ENCODE measurements around the gene ALK. TPM values are rescaled to one million over a fixed set of nuclear protein-coding genes. Genes with fewer than 3 reads are reported as not detected.
A peak's percentile ranks its signal among the peaks of the same experiment; 100 is the strongest.

Gene ALK
- polyA plus RNA-seq, 2 of the 4 experiments (the other 2 are of a cell fraction), result not detected

DNA sequence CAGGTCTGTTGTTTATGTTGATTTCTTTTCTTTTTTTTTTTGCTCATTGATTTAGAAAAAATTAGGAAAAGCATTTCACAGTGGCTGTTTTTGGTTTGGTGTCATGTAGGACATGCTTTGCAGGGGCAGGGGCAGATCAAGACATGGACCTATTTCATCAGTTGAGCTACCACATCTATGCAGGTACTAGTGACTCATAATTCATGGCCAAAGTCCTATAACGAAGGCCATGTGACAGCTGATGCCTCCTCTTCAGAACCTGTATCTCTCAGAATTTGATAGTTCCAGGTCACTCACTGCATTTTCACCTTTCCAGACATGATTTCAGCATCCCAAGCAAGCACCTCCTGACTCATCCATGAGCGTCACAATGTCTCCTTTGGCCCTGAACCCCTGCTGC lies 195.8 kb downstream of the ALK start:
- Histone ChIP-seq H3K27ac (no peak overlapping the region), H3K9me3 (no peaks in the 10 kb centered on the region), H3K4me2 (no peak overlapping the region), H3K4me3 (no peak overlapping the region), H3K4me1 (peaks cover 12% of the 10 kb centered on the region)
- FAIRE-seq (no peak), DNase-seq (ENCODE audit: low read depth in 1 of 2, low spot score in 1 of 2) (no peak), ATAC-seq (no peak)
- POLR2A ChIA-PET, result no interaction called here
- WGBS (ENCODE audit: missing lambda C conversion rate), result 33% methylated on average over 2 of the region's 2 CpGs
- CTCF ChIA-PET, result no interaction called here
- no peak for TF ChIP-seq SREBF2 (IDR thresholded peaks at IDR 0.05)
- TF ChIP-seq FOSL2 (IDR thresholded peaks at IDR 0.05), result no peak
- TF ChIP-seq FOSL2 (CRISPR knock-in tag; IDR thresholded peaks at IDR 0.05), result peak; percentile 5; the same call in 1 of the 2 replicates
- TF ChIP-seq CBX2 (IDR thresholded peaks at IDR 0.05; ENCODE audit: borderline replicate concordance, low read depth), result no peak
- TF ChIP-seq, protein P1, sequence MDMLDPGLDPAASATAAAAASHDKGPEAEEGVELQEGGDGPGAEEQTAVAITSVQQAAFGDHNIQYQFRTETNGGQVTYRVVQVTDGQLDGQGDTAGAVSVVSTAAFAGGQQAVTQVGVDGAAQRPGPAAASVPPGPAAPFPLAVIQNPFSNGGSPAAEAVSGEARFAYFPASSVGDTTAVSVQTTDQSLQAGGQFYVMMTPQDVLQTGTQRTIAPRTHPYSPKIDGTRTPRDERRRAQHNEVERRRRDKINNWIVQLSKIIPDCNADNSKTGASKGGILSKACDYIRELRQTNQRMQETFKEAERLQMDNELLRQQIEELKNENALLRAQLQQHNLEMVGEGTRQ (IDR thresholded peaks at IDR 0.05), result no peak
- TF ChIP-seq RFX5 (IDR thresholded peaks at IDR 0.05), result no peak

- Histone ChIP-seq H3K27ac (no peak overlapping the region), H3K4me3 (no peak overlapping the region), H3K4me2 (no peak overlapping the region), H3K9me3 (no peaks in the 10 kb centered on the region), H3K4me1 (peaks cover 12% of the 10 kb centered on the region)
- ATAC-seq (no peak), DNase-seq (ENCODE audit: low read depth in 1 of 2, low spot score in 1 of 2) (no peak), FAIRE-seq (no peak)
- POLR2A ChIA-PET, result no interaction called here
- 73% methylated on average over 3 of the region's 3 CpGs for WGBS (ENCODE audit: missing lambda C conversion rate)
- CTCF ChIA-PET, result no interaction called here
- TF ChIP-seq ZFP36 (IDR thresholded peaks at IDR 0.05; ENCODE audit: borderline replicate concordance, partially characterized antibody), result no peak
- no peak for TF ChIP-seq TFCP2L1 (CRISPR knock-in tag; IDR thresholded peaks at IDR 0.05)
Measured at GRCh38 chr2:29724282-29724681, 197.1 kb downstream of the ALK start.

GRCh38 chr2:29723255-29724001 lies 198.0 kb downstream of the ALK start:
- TF ChIP-seq FOSB (CRISPR knock-in tag; IDR thresholded peaks at IDR 0.05) (no peak), ZC3H11A (IDR thresholded peaks at IDR 0.05) (no peak), ZNF302 (CRISPR knock-in tag; IDR thresholded peaks at IDR 0.05) (no peak), CHD4 (IDR thresholded peaks at IDR 0.05; ENCODE audit: borderline replicate concordance) (no peak), TP53 (CRISPR knock-in tag; IDR thresholded peaks at IDR 0.05) (no peak), HOXB13 (CRISPR knock-in tag; IDR thresholded peaks at IDR 0.05; ENCODE audit: low read depth) (no peak), MAZ (IDR thresholded peaks at IDR 0.05; ENCODE audit: borderline replicate concordance, low read depth, low read length) (no peak)
- FAIRE-seq, result no peak

GRCh38 chr2:29719639-29720038 lies 201.7 kb downstream of the ALK start:
- WGBS (ENCODE audit: missing lambda C conversion rate), result 7% methylated on average over 3 of the region's 3 CpGs
- Histone ChIP-seq H3K27ac (no peak overlapping the region), H3K4me1 (peaks cover 12% of the 10 kb centered on the region), H3K4me2 (no peak overlapping the region), H3K9me3 (no peaks in the 10 kb centered on the region), H3K4me3 (no peak overlapping the region)
- FAIRE-seq (no peak), ATAC-seq (no peak), DNase-seq (ENCODE audit: low read depth in 1 of 2, low spot score in 1 of 2) (no peak)
- TF ChIP-seq FOSL2 (IDR thresholded peaks at IDR 0.05) (no peak), FOSL2 (CRISPR knock-in tag; IDR thresholded peaks at IDR 0.05) (no peak), ESRRA (IDR thresholded peaks at IDR 0.05; ENCODE audit: borderline replicate concordance, low read length) (no peak), ZSCAN20 (CRISPR knock-in tag; IDR thresholded peaks at IDR 0.05) (no peak), MAX (IDR thresholded peaks at IDR 0.05) (no peak), EP300 (IDR thresholded peaks at IDR 0.05) (no peak), JUNB (IDR thresholded peaks at IDR 0.05) (no peak), ZNF302 (CRISPR knock-in tag; IDR thresholded peaks at IDR 0.05) (no peak), TFCP2L1 (CRISPR knock-in tag; IDR thresholded peaks at IDR 0.05) (no peak)
- TF ChIP-seq, protein P2, sequence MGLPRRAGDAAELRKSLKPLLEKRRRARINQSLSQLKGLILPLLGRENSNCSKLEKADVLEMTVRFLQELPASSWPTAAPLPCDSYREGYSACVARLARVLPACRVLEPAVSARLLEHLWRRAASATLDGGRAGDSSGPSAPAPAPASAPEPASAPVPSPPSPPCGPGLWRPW (IDR thresholded peaks at IDR 0.05), result no peak
- ChIA-PET CTCF (no interaction called here), POLR2A (no interaction called here)

More at GRCh38 chr2:29723255-29724001, 198.0 kb downstream of the ALK start:
- ChIA-PET POLR2A (no interaction called here), CTCF (interaction anchor here (0.6 to 1.2 kb wide), 2 partner anchors 24 to 74 kb away, joined by 3 read pairs; no protein-coding TSS in a partner anchor)
- Histone ChIP-seq H3K4me1 (peaks cover 12% of the 10 kb centered on the region), H3K4me3 (no peak overlapping the region), H3K9me3 (no peaks in the 10 kb centered on the region), H3K4me2 (peak overlapping the region; percentile 39), H3K27ac (no peak overlapping the region)
- ATAC-seq (peak; percentile 12 to 45; a peak in 3 of 6 replicates), DNase-seq (ENCODE audit: low read depth in 1 of 2, low spot score in 1 of 2) (peak; percentile 10 to 19)
- 2% methylated on average over 7 of the region's 7 CpGs for WGBS (ENCODE audit: missing lambda C conversion rate)

Data from A549 (cell line).